ENCODE measurements around the gene NCOA1. TPM values are rescaled to one million over a fixed set of nuclear protein-coding genes. Genes with fewer than 3 reads are reported as not detected.

NCOA1 gene
- total and polyA plus RNA-seq, 2 donors (not counting 3 experiments of a cell fraction or from before 2014, with no cell fraction given): 11.4 to 14.1 TPM

DNA sequence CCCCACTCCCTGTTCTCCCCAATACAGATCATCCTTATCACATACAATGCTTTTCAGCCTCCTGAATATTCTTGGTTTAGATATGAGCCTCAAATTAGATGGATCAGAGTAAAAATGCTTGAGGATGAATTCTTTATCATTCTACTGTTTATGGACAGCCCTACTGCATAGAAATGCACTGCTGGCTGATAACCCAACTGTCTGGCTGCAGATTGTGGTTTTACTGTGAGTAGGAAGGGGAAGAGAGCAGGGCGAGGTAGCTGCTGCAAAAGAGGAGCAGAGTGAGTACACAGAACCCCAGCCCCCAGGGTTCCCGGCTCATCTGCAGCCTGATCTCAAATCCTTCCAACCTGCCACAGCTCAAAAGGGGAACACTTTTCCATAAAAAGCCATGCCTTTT lies 29.4 kb upstream of the NCOA1 start:
- Histone ChIP-seq H3K9ac (replicated peaks; ENCODE audit: extremely low read depth, insufficient read depth, low read length) (no peak overlapping the region), H3K79me2 (ENCODE audit: control insufficient read depth, insufficient read depth, low read length) (no peaks in the 10 kb centered on the region), H3K4me1 (ENCODE audit: control insufficient read depth, extremely low read depth, insufficient read depth, low read length) (no peaks in the 10 kb centered on the region), H3K27ac (ENCODE audit: insufficient read depth, low read depth, low read length) (no peak overlapping the region), H3K36me3 (ENCODE audit: control insufficient read depth in 2 of 2, extremely low read depth in 1 of 2, insufficient read depth in 2 of 2, low read length in 2 of 2) (no peaks in the 10 kb centered on the region), H3K4me2 (ENCODE audit: insufficient read depth, low read length) (no peak overlapping the region), H2AFZ (ENCODE audit: low read depth, low read length) (no peak overlapping the region), H4K20me1 (replicated peaks; ENCODE audit: control insufficient read depth, extremely low read depth, insufficient read depth, low read length) (no peaks in the 10 kb centered on the region), H3K9me3 (replicated peaks; ENCODE audit: control insufficient read depth, insufficient read depth, low read length) (no peaks in the 10 kb centered on the region), H3K4me3 (replicated peaks in 1 of 3; ENCODE audit: insufficient read depth in 1 of 3, low read depth in 1 of 3, low read length in 3 of 3) (no peak overlapping the region), H3K27me3 (ENCODE audit: control insufficient read depth in 2 of 2, insufficient read depth in 2 of 2, low read length in 2 of 2) (peaks cover 7 to 14% of the 10 kb centered on the region in 2 experiments), H3K9me1 (replicated peaks; ENCODE audit: control insufficient read depth, extremely low read depth, insufficient read depth, low read length) (no peaks in the 10 kb centered on the region)
- BruUV-seq (replicated peaks): no TSS peak
- POLR2A ChIA-PET: no interaction called here
- DNase-seq (ENCODE audit: low read depth, low spot score): no peak
- dilution Hi-C loops (cut with MboI; ENCODE audit: extremely low pct_ligation_motif_present, low sequenced_read_pairs): no loop called here
- intact Hi-C loops (cut with micrococcal nuclease): no loop called here
- no peak for FAIRE-seq
- CTCF ChIA-PET: no interaction called here
- no peak for TF ChIP-seq FOS (IDR thresholded peaks at IDR 0.05; ENCODE audit: borderline replicate concordance, insufficient read depth, low read length)
- no peak for TF ChIP-seq MYC (IDR thresholded peaks at IDR 0.05; ENCODE audit: low read depth, low read length)
- TF ChIP-seq, protein P1, sequence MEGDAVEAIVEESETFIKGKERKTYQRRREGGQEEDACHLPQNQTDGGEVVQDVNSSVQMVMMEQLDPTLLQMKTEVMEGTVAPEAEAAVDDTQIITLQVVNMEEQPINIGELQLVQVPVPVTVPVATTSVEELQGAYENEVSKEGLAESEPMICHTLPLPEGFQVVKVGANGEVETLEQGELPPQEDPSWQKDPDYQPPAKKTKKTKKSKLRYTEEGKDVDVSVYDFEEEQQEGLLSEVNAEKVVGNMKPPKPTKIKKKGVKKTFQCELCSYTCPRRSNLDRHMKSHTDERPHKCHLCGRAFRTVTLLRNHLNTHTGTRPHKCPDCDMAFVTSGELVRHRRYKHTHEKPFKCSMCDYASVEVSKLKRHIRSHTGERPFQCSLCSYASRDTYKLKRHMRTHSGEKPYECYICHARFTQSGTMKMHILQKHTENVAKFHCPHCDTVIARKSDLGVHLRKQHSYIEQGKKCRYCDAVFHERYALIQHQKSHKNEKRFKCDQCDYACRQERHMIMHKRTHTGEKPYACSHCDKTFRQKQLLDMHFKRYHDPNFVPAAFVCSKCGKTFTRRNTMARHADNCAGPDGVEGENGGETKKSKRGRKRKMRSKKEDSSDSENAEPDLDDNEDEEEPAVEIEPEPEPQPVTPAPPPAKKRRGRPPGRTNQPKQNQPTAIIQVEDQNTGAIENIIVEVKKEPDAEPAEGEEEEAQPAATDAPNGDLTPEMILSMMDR (IDR thresholded peaks at IDR 0.05; ENCODE audit: extremely low read depth in 1 of 2, insufficient read depth in 1 of 2, low read depth in 1 of 2, low read length in 2 of 2): no peak

DNA sequence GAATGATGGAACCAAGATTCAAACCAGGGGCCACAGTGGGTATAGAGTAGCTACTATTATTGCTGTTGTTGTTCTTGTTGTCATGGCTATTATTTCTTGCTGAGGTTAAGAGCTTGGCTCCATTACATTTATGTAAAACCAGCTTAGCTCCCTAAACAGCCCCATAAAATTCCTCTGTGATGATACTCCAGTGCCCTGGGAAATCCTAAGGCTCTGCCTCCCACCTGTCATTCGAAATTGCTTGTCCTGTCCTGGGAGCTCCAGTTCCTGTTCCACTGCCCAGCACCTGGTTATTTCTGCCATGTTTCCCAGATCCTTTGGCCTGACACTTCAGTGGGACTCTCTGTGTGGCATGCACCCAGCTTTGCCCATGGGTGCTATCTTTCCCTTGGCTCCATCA lies 27.8 kb upstream of the NCOA1 start:
- H3K27me3 ChIP-seq (ENCODE audit: control insufficient read depth in 2 of 2, insufficient read depth in 2 of 2, low read length in 2 of 2): peaks cover 9 to 17% of the 10 kb centered on the region in 2 experiments
- ChIA-PET POLR2A (no interaction called here), CTCF (interaction anchor here (0.8 to 1.3 kb wide), 2 partner anchors 28 to 364 kb away, joined by 3 read pairs; no protein-coding TSS in a partner anchor)
- TF ChIP-seq, protein P1 (IDR thresholded peaks at IDR 0.05; ENCODE audit: extremely low read depth in 1 of 2, insufficient read depth in 1 of 2, low read depth in 1 of 2, low read length in 2 of 2): no peak
- TF ChIP-seq GATA2 (IDR thresholded peaks at IDR 0.05; ENCODE audit: insufficient read depth, insufficient read length, low read depth, low read length) (no peak), JUN (IDR thresholded peaks at IDR 0.05; ENCODE audit: borderline replicate concordance, insufficient read depth, insufficient read length, low read depth) (no peak), MYC (IDR thresholded peaks at IDR 0.05; ENCODE audit: low read depth, low read length) (no peak), POLR2A (IDR thresholded peaks at IDR 0.05; ENCODE audit: low read depth, low read length) (no peak), FOS (IDR thresholded peaks at IDR 0.05; ENCODE audit: borderline replicate concordance, insufficient read depth, low read length) (no peak), POLR2AphosphoS5 (IDR thresholded peaks at IDR 0.05; ENCODE audit: insufficient read depth, low read depth, low read length) (no peak), EZH2 (IDR thresholded peaks at IDR 0.05; ENCODE audit: borderline replicate concordance, low read depth, low read length, severe bottlenecking) (no peak)
- TF ChIP-seq, protein P2, sequence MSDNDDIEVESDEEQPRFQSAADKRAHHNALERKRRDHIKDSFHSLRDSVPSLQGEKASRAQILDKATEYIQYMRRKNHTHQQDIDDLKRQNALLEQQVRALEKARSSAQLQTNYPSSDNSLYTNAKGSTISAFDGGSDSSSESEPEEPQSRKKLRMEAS (IDR thresholded peaks at IDR 0.05; ENCODE audit: insufficient read depth, insufficient read length): no peak
- H3K4me2 ChIP-seq (ENCODE audit: insufficient read depth, low read length): no peak overlapping the region
- no peak for FAIRE-seq
- DNase-seq (ENCODE audit: low read depth, low spot score): no peak
- H2AFZ ChIP-seq (ENCODE audit: low read depth, low read length): no peak overlapping the region
- H3K79me2 ChIP-seq (ENCODE audit: control insufficient read depth, insufficient read depth, low read length): no peaks in the 10 kb centered on the region
- no peaks in the 10 kb centered on the region for H3K9me3 ChIP-seq (replicated peaks; ENCODE audit: control insufficient read depth, insufficient read depth, low read length)
- no peak overlapping the region for H3K9ac ChIP-seq (replicated peaks; ENCODE audit: extremely low read depth, insufficient read depth, low read length)
- no peak overlapping the region for H3K4me3 ChIP-seq (replicated peaks in 1 of 3; ENCODE audit: insufficient read depth in 1 of 3, low read depth in 1 of 3, low read length in 3 of 3)
- no TSS peak for BruUV-seq (replicated peaks)
- H3K27ac ChIP-seq (ENCODE audit: insufficient read depth, low read depth, low read length): no peak overlapping the region
- dilution Hi-C loops (cut with MboI; ENCODE audit: extremely low pct_ligation_motif_present, low sequenced_read_pairs) (no loop called here), intact Hi-C loops (cut with micrococcal nuclease) (no loop called here)
- no peaks in the 10 kb centered on the region for H3K36me3 ChIP-seq (ENCODE audit: control insufficient read depth in 2 of 2, extremely low read depth in 1 of 2, insufficient read depth in 2 of 2, low read length in 2 of 2)
- H3K4me1 ChIP-seq (ENCODE audit: control insufficient read depth, extremely low read depth, insufficient read depth, low read length): no peaks in the 10 kb centered on the region
- no peaks in the 10 kb centered on the region for H4K20me1 ChIP-seq (replicated peaks; ENCODE audit: control insufficient read depth, extremely low read depth, insufficient read depth, low read length)
- H3K9me1 ChIP-seq (replicated peaks; ENCODE audit: control insufficient read depth, extremely low read depth, insufficient read depth, low read length): no peaks in the 10 kb centered on the region

Measured in endothelial cell of umbilical vein (primary cell).